Measurements from ENCODE around the gene FCSK.
"Not testable (repeated sequence)": the region's sequence is repeated elsewhere in the genome, so short reads cannot be mapped to it uniquely, and the experiment has no call there.

Gene FCSK

DNA sequence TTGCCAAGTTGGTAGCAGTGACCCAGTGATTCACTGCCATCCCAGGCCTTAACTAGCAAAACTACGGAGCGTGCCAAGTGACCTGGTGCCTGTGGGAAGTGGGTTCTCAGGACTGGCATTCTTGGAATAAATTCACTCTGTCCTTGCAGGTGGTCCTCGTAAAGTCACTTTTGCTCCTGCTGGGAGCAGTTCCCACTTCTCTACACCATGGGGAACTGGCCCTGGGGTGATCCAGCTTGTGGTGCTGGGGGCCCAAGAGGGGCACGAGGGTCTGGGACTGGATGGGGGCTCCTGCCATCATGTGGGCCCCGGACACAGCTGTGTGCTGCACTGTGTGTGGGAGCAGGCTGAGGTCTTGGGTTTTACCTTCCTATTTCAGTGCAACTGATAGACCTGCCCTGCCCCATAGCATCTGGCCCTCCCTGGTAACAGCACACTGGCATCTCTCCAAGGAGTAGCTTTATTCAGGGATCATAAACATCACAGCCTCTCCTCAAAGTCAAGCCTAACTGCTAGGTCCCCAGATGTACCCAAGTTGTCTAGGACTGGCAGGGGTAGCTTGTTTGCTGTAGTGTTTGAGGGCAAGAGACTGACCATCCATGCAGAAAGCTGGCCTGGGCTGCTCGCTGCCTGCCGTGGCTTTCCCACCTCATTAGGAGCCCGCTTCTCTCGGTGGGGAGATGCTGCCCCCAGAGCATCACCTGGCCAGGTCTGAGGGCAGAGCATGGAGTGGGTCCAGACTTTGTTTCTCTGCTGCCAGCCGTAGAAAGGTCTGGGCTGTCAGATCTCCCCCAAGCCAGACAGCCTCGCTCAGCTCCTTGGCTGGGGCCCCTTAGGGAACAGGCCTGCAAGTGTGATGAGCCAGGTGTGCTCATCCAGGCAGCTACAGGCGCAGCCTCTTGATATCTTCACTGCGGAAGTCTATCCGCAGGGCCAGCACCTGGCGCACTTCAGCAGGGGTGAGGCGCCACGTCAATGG lies 26.0 kb downstream of the FCSK start:
- no peak for DNase-seq

DNA sequence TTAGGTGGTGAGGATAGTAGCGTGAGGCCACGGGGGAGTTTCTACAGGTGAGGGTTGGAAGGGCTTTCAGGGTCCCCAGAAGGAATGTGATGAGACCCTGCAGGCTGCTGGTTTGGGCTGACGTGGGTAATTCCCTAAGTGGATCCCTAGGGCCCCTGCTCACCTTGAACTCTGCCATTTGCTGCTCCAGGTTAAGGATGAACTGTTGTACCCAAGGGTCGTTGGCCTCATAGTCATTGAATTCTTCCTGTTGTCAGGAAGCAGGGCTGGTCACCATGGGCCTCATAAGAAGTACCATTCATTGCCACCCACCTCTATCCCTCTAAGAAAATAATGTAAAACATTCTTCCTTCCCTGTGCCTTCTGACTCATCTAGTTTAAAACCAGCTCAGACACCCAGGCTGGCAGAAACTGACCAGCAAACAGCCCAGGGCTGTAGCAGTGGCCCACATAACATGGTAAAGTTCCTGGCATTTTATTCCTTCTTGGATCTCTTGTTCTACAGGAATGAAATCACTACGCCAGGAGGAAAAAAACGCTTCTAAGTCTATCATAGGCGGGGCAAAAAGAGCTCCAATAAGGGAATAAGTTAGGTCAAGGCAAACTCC lies 27.6 kb downstream of the FCSK start:
- no peak for DNase-seq

DNA sequence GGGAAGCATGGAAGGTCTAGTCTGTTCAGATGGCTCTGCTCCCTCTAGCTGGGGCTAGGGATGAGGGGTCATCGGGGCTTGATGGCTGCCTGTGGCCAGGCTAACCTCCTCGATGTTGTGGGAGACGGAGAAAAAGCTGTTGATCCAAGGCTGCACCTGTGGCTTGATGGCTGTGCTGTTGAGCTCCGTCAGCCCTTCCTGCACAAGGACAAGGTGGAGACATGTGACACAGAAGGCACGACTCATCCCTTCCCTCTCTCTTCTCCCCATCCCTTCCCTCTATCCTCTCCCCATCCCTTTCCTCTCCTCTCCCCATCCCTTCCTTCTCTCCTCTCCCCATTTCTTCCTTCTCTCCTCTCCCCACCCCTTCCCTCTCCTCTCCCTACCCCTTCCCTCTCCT lies 28.2 kb downstream of the FCSK start:
- DNase-seq = no peak

DNA sequence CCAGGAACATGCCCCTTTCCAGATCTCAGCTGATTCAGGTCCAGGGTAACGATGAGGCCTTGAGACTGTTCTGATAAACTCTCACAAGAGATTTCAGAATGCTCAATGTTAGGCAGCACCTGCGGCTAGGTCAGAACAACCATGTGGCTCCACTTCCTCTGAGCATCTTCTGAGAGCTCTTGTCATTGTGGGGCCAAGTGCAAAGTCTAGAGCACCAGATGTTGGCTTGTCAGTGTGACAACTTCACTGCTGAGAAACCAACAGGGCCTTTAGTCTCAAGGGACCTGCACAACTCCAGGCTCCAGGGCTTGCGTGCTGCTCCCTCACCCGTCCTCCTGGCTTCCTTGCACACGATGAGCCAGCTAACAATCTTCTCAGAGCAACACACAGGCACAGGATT lies 29.0 kb downstream of the FCSK start:
- DNase-seq = no peak

DNA sequence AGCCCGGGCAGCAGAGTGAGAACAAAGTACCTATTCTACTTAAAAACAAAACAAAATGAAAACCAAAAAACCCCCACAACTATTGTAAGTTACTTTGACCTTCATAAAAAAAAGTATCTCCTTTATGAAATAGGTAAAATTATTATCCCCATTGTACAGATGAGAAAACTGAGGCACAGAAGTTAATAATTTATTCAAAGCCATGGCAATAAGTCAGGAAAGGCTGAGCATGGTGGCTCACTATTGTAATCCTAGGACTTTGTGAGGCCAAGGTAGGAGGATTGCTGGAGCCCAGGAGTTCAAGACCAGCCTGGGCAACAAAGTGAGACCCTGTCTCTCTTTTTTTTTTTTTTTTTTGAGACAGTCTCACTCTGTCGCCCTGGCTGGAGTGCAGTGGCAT lies 30.5 kb downstream of the FCSK start:
- DNase-seq = no peak

DNA sequence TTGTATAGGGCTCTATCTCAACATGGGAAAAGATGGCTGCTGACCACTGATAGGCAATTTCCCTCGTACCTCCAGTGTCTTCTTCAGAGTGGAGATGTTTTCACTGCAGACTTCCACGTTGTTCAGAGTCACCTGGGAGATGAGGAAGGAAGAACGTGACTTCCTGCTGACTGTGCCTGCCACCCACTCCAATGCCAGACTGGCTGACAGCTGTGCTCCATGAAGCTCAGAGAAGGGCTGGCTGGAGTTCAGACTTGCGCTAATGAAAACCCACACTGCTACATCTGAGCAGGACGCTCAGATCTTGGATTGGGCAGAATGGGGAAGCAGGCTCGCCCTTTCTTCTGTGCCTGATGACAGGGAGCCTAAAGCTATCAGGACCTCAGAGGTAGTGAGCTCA lies 35.9 kb downstream of the FCSK start:
- no peak for DNase-seq

DNA sequence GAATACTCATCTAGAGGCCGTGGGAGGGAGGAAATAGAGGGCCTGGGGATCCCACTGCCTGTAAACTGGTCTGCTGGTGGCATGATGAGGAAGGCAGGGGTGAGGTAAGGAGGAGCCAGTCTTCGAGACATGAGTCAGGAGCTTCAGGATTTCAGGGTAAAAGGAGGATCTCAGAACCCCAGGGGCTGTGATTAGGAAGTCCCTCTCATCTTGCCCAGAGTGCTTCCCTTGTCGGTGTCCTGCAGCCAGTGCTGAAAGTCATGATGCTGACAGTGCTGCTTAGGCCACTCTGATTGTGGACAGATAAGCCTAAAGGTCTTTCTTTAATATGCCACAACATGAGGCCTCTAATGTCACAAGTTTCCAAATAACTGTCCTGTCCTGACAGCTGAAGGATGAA lies 39.4 kb downstream of the FCSK start:
- no peak for DNase-seq

DNA sequence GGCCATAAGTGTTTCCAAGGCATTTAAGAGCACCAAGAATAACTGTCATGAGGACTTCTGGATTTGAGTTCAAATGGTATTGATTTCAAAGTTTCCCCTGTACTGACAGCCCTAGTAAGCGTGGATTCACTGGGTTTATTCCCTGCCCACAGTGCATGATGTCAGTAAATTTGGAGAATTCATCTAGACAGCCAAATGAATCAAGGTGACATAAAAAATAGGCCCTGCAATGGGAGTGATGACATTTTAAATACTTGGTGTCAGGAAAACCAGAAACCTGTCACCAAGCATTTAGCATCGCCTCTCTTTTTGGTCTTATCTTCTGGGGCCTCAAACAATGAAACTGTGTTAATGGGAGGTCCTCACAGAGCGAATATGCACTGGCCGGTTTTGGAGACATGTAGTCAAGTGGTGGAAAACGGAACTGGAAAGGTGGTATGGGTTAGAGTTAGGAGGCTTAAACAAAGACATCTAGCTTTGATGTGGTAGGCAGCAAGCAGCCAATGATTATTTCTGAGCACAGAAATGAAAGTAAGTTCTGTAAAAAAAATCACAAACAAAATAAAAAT lies 39.9 kb downstream of the FCSK start:
- no peak for DNase-seq

DNA sequence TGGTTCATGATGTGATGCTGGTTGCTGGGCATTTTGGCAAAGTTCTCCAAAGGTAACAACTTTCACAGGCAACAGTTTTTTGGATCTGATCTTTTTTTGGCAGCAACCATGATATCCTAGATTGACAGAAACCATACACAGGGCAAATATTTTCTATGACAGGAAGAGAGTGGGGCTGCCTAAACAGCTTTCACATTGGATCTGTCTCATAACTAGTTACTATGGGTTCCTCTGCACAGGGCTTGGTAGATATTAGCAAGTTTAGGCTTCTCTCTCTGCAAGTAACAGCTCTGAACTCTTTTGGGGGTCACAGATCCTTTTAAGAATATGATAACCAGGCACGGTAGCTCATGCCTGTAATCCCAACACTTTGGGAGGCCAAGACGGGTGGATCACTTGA lies 40.4 kb downstream of the FCSK start:
- no peak for DNase-seq

DNA sequence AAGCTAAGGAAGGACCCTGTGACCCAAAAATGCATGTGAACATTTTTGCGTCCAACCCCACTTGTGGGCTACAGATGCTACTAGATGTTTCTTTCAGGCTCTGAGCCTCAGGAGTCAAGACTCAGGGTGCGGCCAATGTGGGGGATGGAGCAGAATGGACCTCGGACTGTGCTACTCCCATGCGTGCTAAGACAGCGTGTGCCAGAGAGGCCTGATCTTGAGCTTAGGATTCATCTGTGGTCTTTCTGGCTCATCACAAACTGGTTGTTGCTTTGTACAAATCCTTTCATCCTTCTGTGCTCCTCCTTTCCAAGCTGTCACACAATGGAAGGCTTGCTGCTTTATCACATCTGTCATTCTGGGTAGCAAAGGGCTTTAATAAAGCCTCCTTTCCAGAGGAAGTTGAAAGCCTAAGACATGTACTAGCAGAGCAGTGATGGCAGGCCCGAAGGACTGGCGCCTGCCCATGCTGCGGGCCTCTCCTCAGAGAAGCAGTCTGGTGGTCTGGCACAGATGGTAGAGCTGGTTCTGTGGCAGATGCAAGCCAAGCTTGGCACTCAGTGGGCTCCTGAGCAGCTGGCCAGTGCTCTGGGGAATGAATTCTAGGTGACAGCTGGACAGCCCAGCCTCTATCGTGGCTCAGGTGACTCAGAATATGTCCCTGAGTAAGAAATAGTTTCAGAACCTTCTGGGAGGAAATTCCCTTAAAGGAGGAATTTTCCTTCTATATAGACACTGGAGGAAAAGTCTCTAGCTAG lies 41.2 kb downstream of the FCSK start:
- no peak for DNase-seq

DNA sequence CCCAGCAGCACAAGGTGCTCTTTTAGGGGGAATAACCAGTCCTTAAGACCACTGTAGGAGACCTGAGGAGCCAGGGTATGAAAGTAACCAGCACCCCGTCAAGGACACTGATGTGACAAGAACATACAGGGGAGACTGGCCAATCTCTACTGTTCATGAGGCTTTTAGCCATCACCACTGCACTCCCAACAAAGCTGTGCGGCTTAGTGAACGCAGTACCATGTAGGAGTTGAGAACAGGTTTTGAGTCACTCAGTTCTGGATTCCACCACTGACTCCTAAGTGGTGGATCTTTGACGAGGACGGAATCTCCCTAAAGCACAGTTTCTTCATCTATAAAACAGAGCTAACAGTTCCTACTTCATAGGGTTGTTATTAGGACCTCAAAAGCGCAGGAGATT lies 42.1 kb downstream of the FCSK start:
- no peak for DNase-seq

DNA sequence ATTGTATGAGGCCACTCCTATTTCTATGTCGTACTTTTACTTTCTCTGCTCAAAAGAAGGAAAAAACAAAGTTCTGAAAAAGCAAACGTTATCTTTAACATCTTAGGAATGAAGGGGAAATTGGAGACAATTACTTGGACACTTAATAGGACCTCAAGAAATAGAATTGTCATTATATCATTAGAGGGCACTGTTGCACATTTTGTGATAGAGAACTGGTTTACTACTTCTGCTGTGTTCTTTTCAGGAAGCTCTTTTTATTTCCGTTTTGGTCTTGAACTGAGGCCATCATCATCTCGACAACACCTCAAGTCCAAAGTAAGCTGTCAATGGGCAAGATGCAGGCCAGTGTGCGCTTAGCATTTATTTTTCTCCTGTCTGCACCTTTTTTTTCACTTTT lies 54.4 kb downstream of the FCSK start:
- no peak for DNase-seq

DNA sequence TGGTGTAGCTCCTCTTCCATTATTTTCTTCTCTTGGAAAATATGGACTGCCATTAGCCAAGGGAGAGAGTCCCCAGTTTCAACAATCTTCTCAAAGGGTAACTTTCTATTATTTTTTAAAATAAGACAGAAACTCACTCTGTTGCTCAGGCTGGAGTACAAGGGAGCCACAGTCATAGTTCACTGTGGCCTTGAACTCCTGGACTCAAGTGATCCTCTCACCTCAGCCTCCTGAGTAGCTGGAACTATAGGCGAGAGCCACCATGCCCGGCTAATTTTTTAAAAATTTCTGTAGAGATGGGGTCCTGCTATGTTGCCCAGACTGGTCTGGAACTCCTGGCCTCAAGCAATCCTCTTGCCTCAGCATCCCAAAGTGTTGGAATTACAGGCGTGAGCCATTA lies 55.8 kb downstream of the FCSK start:
- DNase-seq = no peak

DNA sequence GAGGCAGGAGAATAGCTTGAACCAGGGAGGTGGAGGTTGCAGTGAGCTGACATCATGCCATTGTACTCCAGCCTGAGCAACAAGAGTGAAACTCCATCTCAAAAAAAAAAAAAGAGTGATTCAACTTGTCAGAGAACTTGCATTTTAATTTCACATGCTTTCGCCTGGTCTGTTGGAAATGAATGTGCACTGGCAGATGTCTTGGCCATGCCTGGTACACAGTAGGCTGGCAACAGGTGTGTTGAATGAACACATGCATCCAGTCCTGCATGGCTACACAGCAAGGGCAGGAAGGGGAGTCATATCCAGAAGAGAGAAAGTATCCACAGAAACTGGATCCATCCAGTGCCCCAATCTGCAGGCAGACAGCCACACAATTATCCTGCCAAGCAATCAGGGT lies 57.4 kb downstream of the FCSK start:
- no peak for DNase-seq

DNA sequence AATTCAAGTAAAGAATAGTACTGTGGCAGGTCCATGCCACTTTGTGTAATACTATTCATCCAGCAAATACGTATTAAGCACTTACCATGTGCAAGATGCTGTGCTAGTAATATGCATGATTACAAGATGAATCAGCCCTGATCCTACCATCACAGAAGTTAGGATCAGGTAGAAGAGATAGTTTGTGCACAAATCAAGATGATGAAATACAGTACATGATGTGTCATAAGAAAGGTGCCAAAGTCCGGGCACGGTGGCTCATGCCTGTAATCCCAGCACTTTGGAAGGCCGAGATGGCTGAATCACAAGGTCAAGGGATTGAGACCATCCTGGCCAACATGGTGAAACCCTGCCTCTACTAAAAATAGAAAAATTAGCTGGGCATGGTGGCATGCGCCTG lies 58.1 kb downstream of the FCSK start:
- no peak for DNase-seq

DNA sequence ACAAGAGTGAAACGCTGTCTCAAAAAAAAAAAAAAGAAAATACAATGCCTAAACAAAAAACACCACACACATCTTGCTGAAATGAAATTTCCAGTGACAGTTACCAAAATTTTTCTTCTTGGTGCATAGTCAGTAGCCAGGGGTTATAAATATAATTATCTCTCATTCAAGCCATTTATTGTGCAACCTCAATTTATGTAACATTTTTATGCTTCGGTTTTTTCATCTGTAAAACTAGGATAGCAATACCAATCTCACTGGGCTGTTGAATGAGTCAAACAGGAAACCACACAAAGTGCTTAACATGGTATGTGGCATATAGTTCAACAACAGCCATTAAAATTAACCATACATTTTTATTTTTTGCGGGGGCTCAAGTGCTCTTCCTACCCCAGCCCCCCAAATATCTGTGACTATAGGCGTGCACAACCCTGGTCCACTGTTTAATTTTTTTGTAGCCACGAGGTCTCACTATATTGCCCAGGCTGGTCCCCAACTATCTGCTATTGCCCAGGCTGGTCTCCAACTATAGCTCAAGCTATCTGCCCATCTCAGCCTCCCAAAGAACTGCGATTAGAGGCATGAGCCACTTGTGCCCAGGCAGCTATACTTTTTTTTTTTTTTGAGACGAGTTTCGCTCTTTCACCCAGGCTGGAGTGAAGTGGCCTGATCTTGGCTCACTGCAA lies 66.4 kb downstream of the FCSK start:
- no peak for DNase-seq

DNA sequence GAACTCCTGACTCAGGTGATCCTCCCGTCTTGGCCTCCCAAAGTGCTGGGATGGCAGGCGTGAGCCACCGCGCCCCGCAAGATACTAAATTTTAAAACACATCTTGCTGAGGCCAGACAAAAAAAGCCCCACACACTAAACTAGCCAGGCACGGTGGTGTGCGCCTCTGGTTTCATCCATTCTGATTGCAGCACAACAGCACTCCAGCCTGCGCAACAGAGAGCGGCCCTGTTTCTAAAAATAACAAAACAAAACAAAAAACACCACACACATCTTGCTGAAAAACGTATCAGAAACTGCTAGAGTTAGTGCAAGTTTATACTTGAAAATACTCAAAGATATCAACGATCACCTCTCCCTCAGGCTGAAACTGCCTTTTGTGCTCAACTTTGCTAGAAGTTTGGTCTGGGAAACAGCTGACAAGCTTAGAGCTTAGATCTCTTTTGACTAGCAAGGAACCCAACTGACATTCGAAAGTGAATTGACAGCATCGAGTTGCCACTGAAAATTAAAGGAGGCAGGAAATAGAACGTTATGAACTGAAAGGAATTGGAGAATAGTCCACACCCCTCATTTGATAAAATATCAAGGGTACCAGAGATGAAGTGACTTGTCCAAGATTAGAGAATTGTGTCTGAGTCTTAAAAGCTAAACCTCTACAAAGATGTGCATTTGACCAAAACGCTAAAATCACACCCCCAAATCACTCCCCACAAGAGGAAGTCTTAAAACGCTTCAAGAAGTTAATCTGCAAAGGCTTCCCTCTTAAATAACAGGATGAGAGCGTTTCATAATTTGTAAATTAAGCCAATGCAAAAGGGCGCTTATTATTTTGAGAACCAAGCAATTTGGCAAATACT lies 68.1 kb downstream of the FCSK start:
- DNase-seq = no peak

DNA sequence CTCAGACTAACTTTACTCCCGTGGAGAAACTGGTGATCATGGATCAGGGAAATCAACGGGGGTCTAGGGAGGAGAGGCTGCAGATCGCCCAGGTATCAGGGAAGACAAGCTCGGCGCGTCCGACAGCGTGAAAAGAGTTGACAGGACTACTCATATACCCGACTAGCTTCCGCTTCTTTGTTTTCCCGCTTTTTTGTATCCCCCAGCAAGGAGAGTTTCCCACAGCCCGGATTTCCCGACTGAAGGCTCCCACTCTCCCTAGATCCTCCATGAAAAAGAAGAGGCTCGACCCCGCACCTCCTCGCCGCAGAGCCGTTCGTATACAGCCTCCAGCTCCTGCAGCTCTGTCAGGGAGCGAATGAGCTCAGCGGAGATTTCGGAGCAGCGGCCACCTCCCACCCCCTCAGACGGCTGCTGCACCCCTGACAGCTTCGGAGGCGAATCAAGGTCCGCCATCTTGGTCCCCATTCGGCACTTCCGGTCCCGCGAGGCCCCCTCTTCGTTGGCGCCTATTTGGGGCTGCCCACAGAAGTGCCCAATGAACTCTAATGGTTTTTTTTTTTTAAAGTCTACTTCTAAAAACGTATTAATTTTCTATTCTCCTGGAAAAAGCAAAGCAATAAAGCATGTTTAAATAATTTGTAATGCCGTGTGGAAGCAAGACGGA lies 68.8 kb downstream of the FCSK start, which contains the start of gene COG4:
COG4 (minus strand) TSS at position 479 of the 667 bp plus-strand sequence; CDS start at position 468, 11 bp downstream.
- DNase-seq = peak; percentile 87

DNA sequence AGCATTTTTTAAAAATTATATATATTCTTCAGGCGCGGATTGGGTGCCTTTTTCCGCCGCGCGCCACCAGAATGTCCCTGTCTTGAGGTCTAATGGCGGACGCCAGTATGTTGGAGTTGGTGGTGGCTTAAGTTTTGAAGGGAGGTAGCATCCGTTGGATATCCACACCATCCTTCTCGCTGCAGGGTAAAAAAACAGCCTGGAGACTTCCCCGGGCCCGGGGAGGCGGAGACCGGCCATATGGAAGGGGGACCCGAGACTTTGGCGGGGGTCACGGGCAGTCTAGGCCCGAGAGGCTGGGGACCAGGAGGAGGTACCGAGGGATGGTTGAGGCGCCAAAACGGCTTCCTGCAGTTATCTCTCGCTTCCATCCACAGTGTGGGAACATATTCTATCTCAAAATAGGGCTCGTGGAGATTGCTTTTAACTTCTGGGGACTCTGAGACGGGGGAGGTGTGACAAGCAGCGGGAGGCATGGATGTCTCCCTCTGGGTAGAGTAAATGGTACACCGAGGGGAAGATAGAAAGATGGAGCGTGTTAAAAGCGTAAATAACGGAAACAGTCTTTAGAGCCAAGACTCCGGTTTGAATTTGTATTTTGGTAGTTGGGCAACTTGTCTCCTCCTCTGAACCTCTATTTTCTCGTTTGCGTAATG lies 69.5 kb downstream of the FCSK start, which contains the start of gene SF3B3:
SF3B3 (plus strand) TSS at position 74 of the 656 bp plus-strand sequence. CDS start 2,841 bp downstream, outside the sequence.
- DNase-seq = peak; percentile 57

DNA sequence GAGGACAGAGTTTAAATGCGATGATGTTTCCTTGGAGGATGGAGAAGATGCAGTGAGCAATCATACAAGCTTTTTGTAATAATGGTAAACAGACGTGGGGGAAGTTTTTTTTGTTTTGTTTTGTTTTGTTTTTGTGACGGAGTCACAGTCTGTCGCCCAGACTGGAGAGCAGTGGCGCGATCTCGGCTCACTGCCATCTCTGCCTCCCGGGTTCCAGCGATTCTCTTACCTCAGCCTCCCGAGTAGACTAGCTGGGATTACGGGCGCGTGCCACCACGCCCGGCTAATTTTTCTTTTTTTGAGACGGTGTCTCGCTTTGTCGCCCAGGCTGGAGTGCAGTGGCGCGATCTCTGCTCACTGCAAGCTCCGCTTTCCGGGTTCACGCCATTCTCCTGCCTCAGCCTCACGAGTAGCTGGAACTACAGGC lies 70.0 kb downstream of the FCSK start:
- not testable (repeated sequence) for DNase-seq
